Epithelial cell of prostate (primary cell): ENCODE measurements around the gene PTPRN.
"Not testable (repeated sequence)": the region's sequence is repeated elsewhere in the genome, so short reads cannot be mapped to it uniquely, and the experiment has no call there.

Experiments used
- DNase-seq: peaks from one replicate; pipeline ENCODE4 v3.0.0-alpha.2; 2011; ENCODE audit warnings: low read depth, low spot score
- H3K27ac ChIP-seq: fragments of 450-650 bp; 2 replicates; pipeline ENCODE4 v1.5.1; 2017; ENCODE audit warnings: mild to moderate bottlenecking

Gene PTPRN

GRCh38 chr2:219309278-219309677 is at the start of gene PTPRN:
Gene PTPRN (minus strand): TSS chr2:219309401. CDS start chr2:219309332, 69 bp downstream.
- no peak for DNase-seq
- H3K27ac ChIP-seq, result no peak within 1 kb of the TSS

- no peak for DNase-seq
- H3K27ac ChIP-seq, result no peak overlapping the region
Observed at GRCh38 chr2:219358170-219359075, 49.2 kb upstream of the PTPRN start.

GRCh38 chr2:219356834-219357233 is 47.6 kb upstream of the PTPRN start:
- no peak for DNase-seq
- H3K27ac ChIP-seq, result no peak overlapping the region

- H3K27ac ChIP-seq, result no peak overlapping the region
- no peak for DNase-seq
Observed at GRCh38 chr2:219354582-219354981, 45.4 kb upstream of the PTPRN start.

- no peak overlapping the region for H3K27ac ChIP-seq
- DNase-seq, result no peak
Observed at GRCh38 chr2:219353129-219353528, 43.9 kb upstream of the PTPRN start.

- no peak for DNase-seq
- H3K27ac ChIP-seq, result no peak overlapping the region
Observed at GRCh38 chr2:219352448-219353023, 43.3 kb upstream of the PTPRN start.

GRCh38 chr2:219350710-219351221 is 41.6 kb upstream of the PTPRN start:
- DNase-seq, result no peak
- H3K27ac ChIP-seq, result no peak overlapping the region

- no peak for DNase-seq
- no peak overlapping the region for H3K27ac ChIP-seq
Observed at GRCh38 chr2:219350215-219350614, 41.0 kb upstream of the PTPRN start.

- no peak overlapping the region for H3K27ac ChIP-seq
- DNase-seq, result no peak
Observed at GRCh38 chr2:219344751-219345430, 35.7 kb upstream of the PTPRN start.

GRCh38 chr2:219335373-219335786 is 26.2 kb upstream of the PTPRN start:
- no peak overlapping the region for H3K27ac ChIP-seq
- DNase-seq, result peak; percentile 8

GRCh38 chr2:219334076-219334475 is 24.9 kb upstream of the PTPRN start:
- no peak overlapping the region for H3K27ac ChIP-seq
- no peak for DNase-seq

- no peak within 1 kb of the TSS for H3K27ac ChIP-seq
- no peak for DNase-seq
Observed at GRCh38 chr2:219332542-219332941, 23.3 kb upstream of the PTPRN start, which contains the start of gene RESP18. Gene RESP18 (minus strand): TSS chr2:219332744.

- DNase-seq, result no peak
- H3K27ac ChIP-seq, result no peak overlapping the region
Observed at GRCh38 chr2:219331560-219332213, 22.5 kb upstream of the PTPRN start.

GRCh38 chr2:219327719-219328118 is 18.5 kb upstream of the PTPRN start:
- H3K27ac ChIP-seq, result no peak overlapping the region
- DNase-seq, result no peak

- no peak overlapping the region for H3K27ac ChIP-seq
Observed at GRCh38 chr2:219325657-219326315, 16.6 kb upstream of the PTPRN start.

GRCh38 chr2:219325136-219325535 is 15.9 kb upstream of the PTPRN start:
- H3K27ac ChIP-seq, result no peak overlapping the region
- no peak for DNase-seq

More at GRCh38 chr2:219325657-219326315, 16.6 kb upstream of the PTPRN start:
- no peak for DNase-seq

GRCh38 chr2:219323434-219323833 is 14.2 kb upstream of the PTPRN start:
- H3K27ac ChIP-seq, result no peak overlapping the region
- DNase-seq, result no peak

- no peak for DNase-seq
Observed at GRCh38 chr2:219314804-219315468, 5.7 kb upstream of the PTPRN start.

GRCh38 chr2:219312683-219313263 is 3.6 kb upstream of the PTPRN start:
- not testable (repeated sequence) for H3K27ac ChIP-seq, DNase-seq

More at GRCh38 chr2:219314804-219315468, 5.7 kb upstream of the PTPRN start:
- H3K27ac ChIP-seq, result no peak overlapping the region
